Upper lobe of right lung (tissue), 1 donor: ENCODE measurements around the gene PRKCA. TPM values are rescaled to one million over a fixed set of nuclear protein-coding genes. Genes with fewer than 3 reads are reported as not detected.

Experiments
- ATAC-seq: fragments of 200-7000 bp; cut with Tn5 transposase; one replicate; pipeline ENCODE4 v1.9.1; 2020; ENCODE audit warnings: mild to moderate bottlenecking, moderate library complexity
- DNase-seq: peaks from one replicate; pipeline ENCODE4 v3.0.0-alpha.2; 2020
- H3K27ac ChIP-seq: fragments of 200-600 bp; one replicate; pipeline ENCODE4 v1.8.0; 2022
- H3K27me3 ChIP-seq: fragments of 200-600 bp; one replicate; pipeline ENCODE4 v1.8.0; 2022; ENCODE audit warnings: mild to moderate bottlenecking
- H3K36me3 ChIP-seq: fragments of 200-600 bp; one replicate; pipeline ENCODE4 v1.8.0; 2022
- H3K4me1 ChIP-seq: fragments of 200-600 bp; one replicate; pipeline ENCODE4 v1.8.0; 2022
- H3K4me3 ChIP-seq: fragments of 200-600 bp; one replicate; pipeline ENCODE4 v1.8.0; 2022; ENCODE audit warnings: mild to moderate bottlenecking
- H3K9me3 ChIP-seq: fragments of 200-600 bp; one replicate; pipeline ENCODE4 v1.8.0; 2022
- intact Hi-C: fragments of 100-400 bp; cut with DNase I; formaldehyde crosslinking; loops from one replicate; pipeline ENCODE4 v1.11.0; 2022
- total RNA-seq: library from RNA; stranded (reverse); fragmentation: NEBNext Ultra II Directional; extraction: Animal tissue kit (Norgen Biotek cat#: 25700); gene quantifications from one replicate; pipeline ENCODE4 v1.2.1, GENCODE V29; 2021
- TF ChIP-seq, protein P1 (sequence below): fragments of 200-600 bp; IDR thresholded peaks from one replicate; pipeline ENCODE4 v1.8.0; 2022; ENCODE audit warnings: antibody characterized with exemption
- donor health status: DM: no; HTN: yes; CAD: no; lungs with severe emphysema.

Gene PRKCA
- total RNA-seq, 1 donor from 2014 or later = 43.4 TPM

DNA sequence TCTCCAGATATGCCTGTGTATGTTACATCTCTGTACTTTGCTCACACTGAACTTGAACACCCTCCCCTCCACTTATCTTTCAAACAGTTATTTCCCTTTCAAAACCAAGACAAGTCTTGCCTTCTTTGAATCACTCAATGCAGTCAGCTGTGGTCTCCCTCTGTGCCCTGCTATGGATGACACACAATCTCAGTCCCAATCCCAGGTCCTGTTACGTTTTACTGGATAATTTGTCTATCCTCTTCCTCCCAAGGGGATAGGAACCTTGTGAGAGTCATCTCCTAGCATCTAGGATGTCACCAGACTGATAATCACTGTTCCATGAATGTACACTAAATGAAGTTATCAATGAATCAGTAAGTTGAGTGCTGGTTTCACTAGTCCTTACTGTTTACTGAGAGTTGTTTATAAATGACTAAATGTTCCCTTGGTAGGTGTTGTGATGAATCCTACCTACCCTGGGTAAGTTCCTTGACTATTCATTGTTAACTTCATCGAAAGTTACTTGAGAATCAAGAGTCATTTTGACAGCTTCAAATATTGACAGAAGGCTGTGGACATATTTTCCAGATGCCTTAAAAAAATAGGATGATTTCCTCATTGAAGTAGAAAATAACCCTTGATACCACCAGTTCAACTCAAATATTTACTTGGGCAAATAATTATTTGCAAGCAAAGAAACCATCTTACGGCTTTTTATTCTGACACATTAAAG, 244.9 kb downstream of the PRKCA start:
- Histone ChIP-seq H3K27ac (no peak overlapping the region), H3K4me1 (peaks cover 22% of the 10 kb centered on the region), H3K9me3 (no peaks in the 10 kb centered on the region), H3K27me3 (no peaks in the 10 kb centered on the region), H3K4me3 (no peak overlapping the region), H3K36me3 (no peaks in the 10 kb centered on the region)
- intact Hi-C loops = no loop called here
- DNase-seq (no peak), ATAC-seq (no peak)
- TF ChIP-seq, protein P1, sequence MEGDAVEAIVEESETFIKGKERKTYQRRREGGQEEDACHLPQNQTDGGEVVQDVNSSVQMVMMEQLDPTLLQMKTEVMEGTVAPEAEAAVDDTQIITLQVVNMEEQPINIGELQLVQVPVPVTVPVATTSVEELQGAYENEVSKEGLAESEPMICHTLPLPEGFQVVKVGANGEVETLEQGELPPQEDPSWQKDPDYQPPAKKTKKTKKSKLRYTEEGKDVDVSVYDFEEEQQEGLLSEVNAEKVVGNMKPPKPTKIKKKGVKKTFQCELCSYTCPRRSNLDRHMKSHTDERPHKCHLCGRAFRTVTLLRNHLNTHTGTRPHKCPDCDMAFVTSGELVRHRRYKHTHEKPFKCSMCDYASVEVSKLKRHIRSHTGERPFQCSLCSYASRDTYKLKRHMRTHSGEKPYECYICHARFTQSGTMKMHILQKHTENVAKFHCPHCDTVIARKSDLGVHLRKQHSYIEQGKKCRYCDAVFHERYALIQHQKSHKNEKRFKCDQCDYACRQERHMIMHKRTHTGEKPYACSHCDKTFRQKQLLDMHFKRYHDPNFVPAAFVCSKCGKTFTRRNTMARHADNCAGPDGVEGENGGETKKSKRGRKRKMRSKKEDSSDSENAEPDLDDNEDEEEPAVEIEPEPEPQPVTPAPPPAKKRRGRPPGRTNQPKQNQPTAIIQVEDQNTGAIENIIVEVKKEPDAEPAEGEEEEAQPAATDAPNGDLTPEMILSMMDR = no peak

DNA sequence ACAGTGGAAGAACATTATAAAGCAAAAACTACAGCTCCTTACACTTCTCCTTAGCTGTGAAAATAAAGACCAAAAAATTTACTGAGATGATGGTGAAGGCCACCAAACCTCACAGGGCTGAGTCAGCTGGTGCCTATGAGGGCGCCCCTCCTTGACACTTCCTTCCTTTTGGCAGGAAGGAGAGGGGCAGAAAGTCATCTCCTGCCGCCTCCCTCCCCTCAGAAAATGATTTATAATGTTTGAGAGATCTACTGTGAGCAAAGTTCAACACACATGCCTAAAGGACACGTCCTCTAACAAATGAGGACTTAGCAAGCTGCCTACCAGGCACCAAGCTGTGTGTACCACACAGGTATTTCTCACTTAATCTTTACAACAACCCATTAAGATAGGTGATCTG, 245.7 kb downstream of the PRKCA start:
- ATAC-seq (no peak), DNase-seq (no peak)
- H3K4me3 ChIP-seq = no peak overlapping the region
- no peaks in the 10 kb centered on the region for H3K36me3 ChIP-seq
- no peaks in the 10 kb centered on the region for H3K9me3 ChIP-seq
- no peaks in the 10 kb centered on the region for H3K27me3 ChIP-seq
- H3K27ac ChIP-seq = no peak overlapping the region
- H3K4me1 ChIP-seq = peaks cover 22% of the 10 kb centered on the region
- TF ChIP-seq, protein P1 = no peak
- intact Hi-C loops = no loop called here

DNA sequence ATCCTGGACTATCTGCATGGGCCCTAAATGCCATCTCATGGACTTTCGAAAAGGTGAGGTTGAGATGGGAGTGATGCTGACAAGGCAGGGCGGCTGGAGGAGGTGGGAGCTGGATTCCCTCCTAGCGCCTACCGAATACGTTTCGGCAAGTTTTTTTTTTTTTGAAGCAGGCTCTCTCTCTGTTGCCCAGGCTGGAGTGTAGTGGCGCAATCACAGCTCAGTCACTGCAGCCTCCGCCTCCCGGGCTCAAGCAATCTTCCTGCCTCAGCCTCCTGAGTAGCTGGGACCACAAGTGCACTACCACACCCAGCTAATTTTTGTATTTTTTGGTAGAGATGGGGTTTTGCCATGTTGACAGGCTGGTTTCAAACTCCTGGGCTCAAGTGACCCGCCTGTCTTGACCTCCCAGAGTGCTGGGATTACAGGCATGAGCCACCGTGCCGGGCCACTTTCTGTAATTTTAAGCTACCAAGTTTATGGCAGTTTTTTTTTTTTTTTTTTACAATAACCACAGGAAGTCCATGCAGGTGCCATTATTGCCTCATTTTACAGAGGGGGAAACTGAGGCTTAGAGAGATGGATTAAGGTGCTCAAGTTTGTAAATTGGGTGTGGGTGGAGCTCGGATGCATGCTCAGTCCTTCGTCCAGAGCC, 246.4 kb downstream of the PRKCA start:
- H3K27ac ChIP-seq = no peak overlapping the region
- H3K9me3 ChIP-seq = no peaks in the 10 kb centered on the region
- no peak for ATAC-seq

DNA sequence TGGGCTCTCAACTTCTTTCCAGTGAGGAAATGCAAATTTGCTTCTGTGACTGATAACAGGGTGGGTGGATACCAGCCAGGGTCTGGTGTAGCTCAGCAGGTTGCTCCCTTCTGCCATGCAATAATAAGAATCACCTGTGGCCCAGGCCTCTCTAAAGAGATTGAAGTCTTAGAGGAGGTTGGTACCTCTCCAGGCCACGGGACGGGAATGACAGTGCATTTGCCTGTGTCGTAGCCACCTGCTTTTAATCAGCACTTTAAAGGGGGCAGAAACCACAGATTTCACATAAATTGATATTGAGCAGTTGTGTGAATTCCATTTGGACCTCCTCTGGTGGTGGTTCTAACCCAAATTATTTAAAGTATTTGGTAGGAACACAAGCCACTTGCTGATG, 246.9 kb downstream of the PRKCA start:
- H3K36me3 ChIP-seq = no peaks in the 10 kb centered on the region
- no peaks in the 10 kb centered on the region for H3K9me3 ChIP-seq
- H3K4me1 ChIP-seq = peaks cover 22% of the 10 kb centered on the region
- ATAC-seq = no peak
- H3K4me3 ChIP-seq = no peak overlapping the region
- intact Hi-C loops = no loop called here
- no peak overlapping the region for H3K27ac ChIP-seq
- TF ChIP-seq, protein P1 = no peak
- no peak for DNase-seq
- no peaks in the 10 kb centered on the region for H3K27me3 ChIP-seq

More for the DNA sequence above, 246.4 kb downstream of the PRKCA start:
- no peaks in the 10 kb centered on the region for H3K27me3 ChIP-seq
- H3K4me1 ChIP-seq = peaks cover 22% of the 10 kb centered on the region
- TF ChIP-seq, protein P1 = no peak
- no peak for DNase-seq
- H3K36me3 ChIP-seq = no peaks in the 10 kb centered on the region
- intact Hi-C loops = no loop called here
- H3K4me3 ChIP-seq = no peak overlapping the region

DNA sequence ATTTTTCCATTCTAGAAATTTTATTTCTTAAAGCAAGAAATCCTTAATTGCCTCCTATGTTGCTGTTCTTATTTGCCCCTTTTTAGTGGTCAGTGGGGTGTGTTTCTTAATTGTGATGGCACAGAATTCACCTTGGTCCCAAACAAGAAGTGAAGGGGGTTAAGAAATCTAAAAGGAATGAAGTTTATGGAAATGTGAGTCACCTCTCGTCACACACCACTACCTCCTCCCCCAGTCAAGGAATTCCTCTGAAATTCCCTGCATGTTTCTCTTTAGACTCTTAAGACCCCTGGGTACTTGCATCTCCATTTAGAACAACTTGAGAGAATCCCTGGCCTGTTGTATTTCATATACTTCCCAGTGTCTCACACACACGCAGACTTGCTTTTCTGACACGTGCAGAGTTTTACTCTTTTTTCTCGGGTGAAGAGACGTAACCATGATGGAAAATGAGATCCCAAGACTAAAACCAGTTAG, 247.4 kb downstream of the PRKCA start:
- no peaks in the 10 kb centered on the region for H3K36me3 ChIP-seq
- intact Hi-C loops = no loop called here
- DNase-seq = no peak
- TF ChIP-seq, protein P1 = no peak
- H3K27me3 ChIP-seq = no peaks in the 10 kb centered on the region
- no peak overlapping the region for H3K27ac ChIP-seq
- peaks cover 22% of the 10 kb centered on the region for H3K4me1 ChIP-seq
- H3K9me3 ChIP-seq = no peaks in the 10 kb centered on the region
- no peak overlapping the region for H3K4me3 ChIP-seq
- ATAC-seq = no peak
